HepG2 (cell line): ENCODE results near the gene ABTB2. TPM values are rescaled to one million over a fixed set of nuclear protein-coding genes. Genes with fewer than 3 reads are reported as not detected.
A peak's percentile ranks its signal among the peaks of the same experiment; 100 is the strongest.

Experiments used
- AHR ChIP-seq: IDR thresholded peaks from 2 replicates; pipeline ENCODE4 v1.6.1; 2018; ENCODE audit warnings: missing genetic modification reagents, missing compliant biosample characterization
- DPF2 ChIP-seq: sonication (generic); formaldehyde crosslinking; IDR thresholded peaks from 2 replicates; pipeline ENCODE4 v1.4.0; 2020; ENCODE audit warnings: mild to moderate bottlenecking, low read depth, missing genetic modification reagents, borderline replicate concordance
- FOSL1 ChIP-seq: sonication (generic); formaldehyde crosslinking; IDR thresholded peaks from 2 replicates; pipeline ENCODE4 v1.9.0; 2021; ENCODE audit warnings: missing genetic modification reagents, borderline replicate concordance
- MXD3 ChIP-seq: IDR thresholded peaks from 2 replicates; pipeline ENCODE4 v1.6.1; 2016; ENCODE audit warnings: mild to moderate bottlenecking, missing biosample characterization, missing genetic modification reagents
- NR1H2 ChIP-seq: sonication (generic); formaldehyde crosslinking; IDR thresholded peaks from 2 replicates; pipeline ENCODE4 v1.8.1; 2022; ENCODE audit warnings: low read depth, missing genetic modification reagents, borderline replicate concordance
- SIX4 ChIP-seq: sonication (generic); formaldehyde crosslinking; IDR thresholded peaks from 2 replicates; pipeline ENCODE4 v1.4.0; 2020; ENCODE audit warnings: missing genetic modification reagents
- SMARCE1 ChIP-seq: fragments of 450-650 bp; IDR thresholded peaks from 2 replicates; pipeline ENCODE4 v1.6.1; 2017; ENCODE audit warnings: borderline replicate concordance
- STAG1 ChIP-seq: sonication (generic); formaldehyde crosslinking; IDR thresholded peaks from 2 replicates; pipeline ENCODE4 v1.4.0; 2020; ENCODE audit warnings: missing genetic modification reagents
- TARDBP ChIP-seq: sonication (generic); formaldehyde crosslinking; IDR thresholded peaks from 2 replicates; pipeline ENCODE4 v1.8.0; 2022; ENCODE audit warnings: mild to moderate bottlenecking, missing genetic modification reagents
- TOPORS ChIP-seq: sonication (generic); formaldehyde crosslinking; IDR thresholded peaks from 2 replicates; pipeline ENCODE4 v1.8.0; 2023; ENCODE audit warnings: mild to moderate bottlenecking, missing genetic modification reagents
- ZBTB33 ChIP-seq: sonication (generic); formaldehyde crosslinking; IDR thresholded peaks from 2 replicates; pipeline ENCODE4 v1.4.0; 2020; ENCODE audit warnings: missing genetic modification reagents
- polyA plus RNA-seq, 8 experiments: library from polyadenylated mRNA; depleted of rRNA in 3 of 8; stranded (reverse) in 7 of 8; unstranded in 1 of 8; fragments of >200 nt; fragmentation: Illumina TruSeq in 4 of 8; extraction: Trizol in 4 of 8; gene quantifications; 2 replicates each; pipeline versions ENCODE4 v1.2.1 to v1.2.3, GENCODE V29; 2011 to 2016; ENCODE audit warnings: low read depth in 4 of 8, missing spikeins in 1 of 8, mixed read lengths in 1 of 8; ENCODE audit not compliant: insufficient read depth in 1 of 8
- total RNA-seq, 5 experiments: library from RNA; depleted of rRNA; stranded (reverse); fragments of >200 nt; fragmentation: Illumina TruSeq; extraction: Trizol; gene quantifications; 2 replicates each; pipeline ENCODE4 v1.2.3, GENCODE V29; 2016; ENCODE audit warnings: low read depth in 1 of 5
- TF ChIP-seq, protein P1 (sequence below): sonication (generic); formaldehyde crosslinking; IDR thresholded peaks from 2 replicates; pipeline ENCODE4 v1.5.0; 2020; ENCODE audit warnings: missing genetic modification reagents
- TF ChIP-seq, protein P2 (sequence below): sonication (generic); formaldehyde crosslinking; IDR thresholded peaks from 2 replicates; pipeline ENCODE4 v1.4.0; 2020; ENCODE audit warnings: missing genetic modification reagents, borderline replicate concordance
- TF ChIP-seq, protein P3 (sequence below): sonication (generic); formaldehyde crosslinking; IDR thresholded peaks from 2 replicates; pipeline ENCODE4 v1.8.0; 2022; ENCODE audit warnings: missing genetic modification reagents, mild to moderate bottlenecking, borderline replicate concordance
- TF ChIP-seq, protein P4 (sequence below): sonication (generic); formaldehyde crosslinking; IDR thresholded peaks from 2 replicates; pipeline ENCODE4 v1.5.1; 2020; ENCODE audit warnings: mild to moderate bottlenecking, missing genetic modification reagents, moderate library complexity
- TF ChIP-seq, protein P5 (sequence below): sonication (generic); formaldehyde crosslinking; IDR thresholded peaks from 2 replicates; pipeline ENCODE4 v1.4.0; 2020; ENCODE audit warnings: missing genetic modification reagents

Gene ABTB2
- total and polyA plus RNA-seq, 2 of the 13 experiments (the other 11 are each of a cell fraction or from before 2014, with no cell fraction given): 5.1 to 15.4 TPM

- no peak for TF ChIP-seq DPF2
- no peak for TF ChIP-seq AHR (CRISPR knock-in tag)
- no peak for TF ChIP-seq SIX4 (CRISPR knock-in tag)
- TF ChIP-seq MXD3 (CRISPR knock-in tag): peak; percentile 60
- peak; percentile 100 for TF ChIP-seq STAG1 (CRISPR knock-in tag)
- TF ChIP-seq ZBTB33: peak; percentile 84
- TF ChIP-seq, protein P1, sequence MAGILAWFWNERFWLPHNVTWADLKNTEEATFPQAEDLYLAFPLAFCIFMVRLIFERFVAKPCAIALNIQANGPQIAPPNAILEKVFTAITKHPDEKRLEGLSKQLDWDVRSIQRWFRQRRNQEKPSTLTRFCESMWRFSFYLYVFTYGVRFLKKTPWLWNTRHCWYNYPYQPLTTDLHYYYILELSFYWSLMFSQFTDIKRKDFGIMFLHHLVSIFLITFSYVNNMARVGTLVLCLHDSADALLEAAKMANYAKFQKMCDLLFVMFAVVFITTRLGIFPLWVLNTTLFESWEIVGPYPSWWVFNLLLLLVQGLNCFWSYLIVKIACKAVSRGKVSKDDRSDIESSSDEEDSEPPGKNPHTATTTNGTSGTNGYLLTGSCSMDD: no peak
- TF ChIP-seq, protein P2, sequence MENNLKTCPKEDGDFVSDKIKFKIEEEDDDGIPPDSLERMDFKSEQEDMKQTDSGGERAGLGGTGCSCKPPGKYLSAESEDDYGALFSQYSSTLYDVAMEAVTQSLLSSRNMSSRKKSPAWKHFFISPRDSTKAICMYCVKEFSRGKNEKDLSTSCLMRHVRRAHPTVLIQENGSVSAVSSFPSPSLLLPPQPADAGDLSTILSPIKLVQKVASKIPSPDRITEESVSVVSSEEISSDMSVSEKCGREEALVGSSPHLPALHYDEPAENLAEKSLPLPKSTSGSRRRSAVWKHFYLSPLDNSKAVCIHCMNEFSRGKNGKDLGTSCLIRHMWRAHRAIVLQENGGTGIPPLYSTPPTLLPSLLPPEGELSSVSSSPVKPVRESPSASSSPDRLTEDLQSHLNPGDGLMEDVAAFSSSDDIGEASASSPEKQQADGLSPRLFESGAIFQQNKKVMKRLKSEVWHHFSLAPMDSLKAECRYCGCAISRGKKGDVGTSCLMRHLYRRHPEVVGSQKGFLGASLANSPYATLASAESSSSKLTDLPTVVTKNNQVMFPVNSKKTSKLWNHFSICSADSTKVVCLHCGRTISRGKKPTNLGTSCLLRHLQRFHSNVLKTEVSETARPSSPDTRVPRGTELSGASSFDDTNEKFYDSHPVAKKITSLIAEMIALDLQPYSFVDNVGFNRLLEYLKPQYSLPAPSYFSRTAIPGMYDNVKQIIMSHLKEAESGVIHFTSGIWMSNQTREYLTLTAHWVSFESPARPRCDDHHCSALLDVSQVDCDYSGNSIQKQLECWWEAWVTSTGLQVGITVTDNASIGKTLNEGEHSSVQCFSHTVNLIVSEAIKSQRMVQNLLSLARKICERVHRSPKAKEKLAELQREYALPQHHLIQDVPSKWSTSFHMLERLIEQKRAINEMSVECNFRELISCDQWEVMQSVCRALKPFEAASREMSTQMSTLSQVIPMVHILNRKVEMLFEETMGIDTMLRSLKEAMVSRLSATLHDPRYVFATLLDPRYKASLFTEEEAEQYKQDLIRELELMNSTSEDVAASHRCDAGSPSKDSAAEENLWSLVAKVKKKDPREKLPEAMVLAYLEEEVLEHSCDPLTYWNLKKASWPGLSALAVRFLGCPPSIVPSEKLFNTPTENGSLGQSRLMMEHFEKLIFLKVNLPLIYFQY (CRISPR knock-in tag): 0 out of 2 replicates have a peak, but pooled peaks have one; percentile 60
- no peak; the same call in 1 of the 2 replicates for TF ChIP-seq NR1H2
- TF ChIP-seq SMARCE1: no peak
- no peak for TF ChIP-seq FOSL1 (CRISPR knock-in tag)
- peak; percentile 33; the same call in 1 of the 2 replicates for TF ChIP-seq TARDBP
- TF ChIP-seq TOPORS (CRISPR knock-in tag): peak; percentile 79
- TF ChIP-seq, protein P3, sequence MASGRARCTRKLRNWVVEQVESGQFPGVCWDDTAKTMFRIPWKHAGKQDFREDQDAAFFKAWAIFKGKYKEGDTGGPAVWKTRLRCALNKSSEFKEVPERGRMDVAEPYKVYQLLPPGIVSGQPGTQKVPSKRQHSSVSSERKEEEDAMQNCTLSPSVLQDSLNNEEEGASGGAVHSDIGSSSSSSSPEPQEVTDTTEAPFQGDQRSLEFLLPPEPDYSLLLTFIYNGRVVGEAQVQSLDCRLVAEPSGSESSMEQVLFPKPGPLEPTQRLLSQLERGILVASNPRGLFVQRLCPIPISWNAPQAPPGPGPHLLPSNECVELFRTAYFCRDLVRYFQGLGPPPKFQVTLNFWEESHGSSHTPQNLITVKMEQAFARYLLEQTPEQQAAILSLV: peak; percentile 79; the same call in 1 of the 2 replicates
- TF ChIP-seq, protein P4, sequence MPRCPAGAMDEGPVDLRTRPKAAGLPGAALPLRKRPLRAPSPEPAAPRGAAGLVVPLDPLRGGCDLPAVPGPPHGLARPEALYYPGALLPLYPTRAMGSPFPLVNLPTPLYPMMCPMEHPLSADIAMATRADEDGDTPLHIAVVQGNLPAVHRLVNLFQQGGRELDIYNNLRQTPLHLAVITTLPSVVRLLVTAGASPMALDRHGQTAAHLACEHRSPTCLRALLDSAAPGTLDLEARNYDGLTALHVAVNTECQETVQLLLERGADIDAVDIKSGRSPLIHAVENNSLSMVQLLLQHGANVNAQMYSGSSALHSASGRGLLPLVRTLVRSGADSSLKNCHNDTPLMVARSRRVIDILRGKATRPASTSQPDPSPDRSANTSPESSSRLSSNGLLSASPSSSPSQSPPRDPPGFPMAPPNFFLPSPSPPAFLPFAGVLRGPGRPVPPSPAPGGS (CRISPR knock-in tag): 0 out of 2 replicates have a peak, but pooled peaks have one; percentile 67
- TF ChIP-seq, protein P5, sequence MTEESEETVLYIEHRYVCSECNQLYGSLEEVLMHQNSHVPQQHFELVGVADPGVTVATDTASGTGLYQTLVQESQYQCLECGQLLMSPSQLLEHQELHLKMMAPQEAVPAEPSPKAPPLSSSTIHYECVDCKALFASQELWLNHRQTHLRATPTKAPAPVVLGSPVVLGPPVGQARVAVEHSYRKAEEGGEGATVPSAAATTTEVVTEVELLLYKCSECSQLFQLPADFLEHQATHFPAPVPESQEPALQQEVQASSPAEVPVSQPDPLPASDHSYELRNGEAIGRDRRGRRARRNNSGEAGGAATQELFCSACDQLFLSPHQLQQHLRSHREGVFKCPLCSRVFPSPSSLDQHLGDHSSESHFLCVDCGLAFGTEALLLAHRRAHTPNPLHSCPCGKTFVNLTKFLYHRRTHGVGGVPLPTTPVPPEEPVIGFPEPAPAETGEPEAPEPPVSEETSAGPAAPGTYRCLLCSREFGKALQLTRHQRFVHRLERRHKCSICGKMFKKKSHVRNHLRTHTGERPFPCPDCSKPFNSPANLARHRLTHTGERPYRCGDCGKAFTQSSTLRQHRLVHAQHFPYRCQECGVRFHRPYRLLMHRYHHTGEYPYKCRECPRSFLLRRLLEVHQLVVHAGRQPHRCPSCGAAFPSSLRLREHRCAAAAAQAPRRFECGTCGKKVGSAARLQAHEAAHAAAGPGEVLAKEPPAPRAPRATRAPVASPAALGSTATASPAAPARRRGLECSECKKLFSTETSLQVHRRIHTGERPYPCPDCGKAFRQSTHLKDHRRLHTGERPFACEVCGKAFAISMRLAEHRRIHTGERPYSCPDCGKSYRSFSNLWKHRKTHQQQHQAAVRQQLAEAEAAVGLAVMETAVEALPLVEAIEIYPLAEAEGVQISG (CRISPR knock-in tag): peak; percentile 73
These were observed 183.3 kb downstream of the ABTB2 start (continued) for GRCh38 chr11:34174412-34175041.
